Globus pallidus (tissue), 1 donor: ENCODE results near the gene CLIC3.

Experiments
- DNase-seq: peaks from one replicate; pipeline ENCODE4 v3.0.0-alpha.2; 2015; ENCODE audit warnings: low spot score

The CLIC3 gene

DNA sequence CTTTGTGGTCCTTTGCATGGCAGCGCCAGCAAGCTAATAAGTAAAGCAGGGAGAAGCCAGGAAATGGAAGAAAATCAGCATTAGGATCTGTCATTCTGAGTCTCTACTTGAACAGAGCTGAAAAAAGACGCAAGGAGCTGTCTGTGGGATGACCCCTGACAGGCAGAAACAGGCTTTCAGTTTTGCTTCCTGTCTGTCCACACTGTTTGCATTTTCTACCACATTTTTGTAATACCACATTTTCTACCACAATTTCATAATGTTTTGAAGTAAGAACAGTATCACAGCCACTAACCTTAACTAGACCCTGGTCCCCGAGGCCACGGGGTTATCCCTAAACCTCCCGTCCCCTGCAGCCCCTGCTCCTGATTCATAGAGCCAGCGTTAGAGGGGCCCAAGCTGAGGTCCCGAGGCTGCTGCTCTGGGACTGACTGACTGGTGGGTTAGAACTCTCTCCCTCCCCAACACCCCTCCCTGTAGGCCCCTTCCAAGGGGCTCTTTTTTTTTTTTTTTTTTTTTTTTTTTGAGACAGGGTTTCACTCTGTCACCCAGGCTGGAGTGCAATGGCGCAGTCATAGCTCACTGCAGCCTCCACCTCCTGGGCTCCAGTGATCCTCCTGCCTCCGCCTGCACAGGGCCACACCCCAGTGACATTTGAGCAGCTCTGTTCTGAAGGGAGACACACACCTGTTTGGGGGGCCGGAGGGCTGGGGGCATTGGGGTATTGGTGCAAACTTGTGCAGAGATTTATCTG, 4.0 kb upstream of the CLIC3 start:
- DNase-seq = no peak

DNA sequence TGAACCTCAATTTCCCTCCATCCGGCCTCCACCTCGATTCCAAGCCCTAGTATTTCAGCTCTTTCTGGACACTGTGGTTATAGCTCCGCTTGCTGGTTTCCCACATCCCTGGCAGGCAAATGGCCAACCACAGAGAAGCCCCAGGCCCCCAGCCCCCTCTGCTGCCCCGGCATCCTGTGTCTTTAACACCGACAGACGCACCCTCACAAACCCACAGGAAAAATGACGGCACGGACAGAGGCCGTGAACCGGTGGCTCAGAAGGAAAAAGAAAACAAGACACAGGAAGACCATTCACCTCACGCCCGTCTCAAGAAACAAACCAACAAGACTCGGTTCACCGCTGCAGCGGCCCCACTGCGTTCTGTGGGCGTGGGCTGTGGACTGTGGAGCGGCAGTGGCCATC, 1.5 kb upstream of the CLIC3 start:
- no peak for DNase-seq

DNA sequence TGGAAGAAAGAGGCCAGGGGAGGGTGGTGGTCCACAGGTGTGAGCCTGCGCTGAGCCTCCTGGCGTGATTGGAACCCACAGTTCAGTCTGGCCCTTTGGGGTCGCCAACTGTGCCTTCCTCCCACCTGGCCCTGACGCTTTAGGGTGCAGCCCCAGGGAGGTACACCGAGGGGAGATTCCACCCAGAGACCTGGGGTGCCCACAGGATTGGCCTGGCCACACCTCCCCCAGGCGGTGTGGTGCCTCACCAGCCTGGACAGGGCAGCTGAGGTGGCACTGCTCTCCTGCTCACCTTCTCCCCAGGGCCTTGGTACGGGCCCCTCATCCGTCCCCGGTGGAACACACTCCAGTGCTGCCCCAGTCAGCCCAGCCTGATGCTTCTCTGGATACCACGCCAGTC, 1.0 kb upstream of the CLIC3 start:
- DNase-seq = no peak

DNA sequence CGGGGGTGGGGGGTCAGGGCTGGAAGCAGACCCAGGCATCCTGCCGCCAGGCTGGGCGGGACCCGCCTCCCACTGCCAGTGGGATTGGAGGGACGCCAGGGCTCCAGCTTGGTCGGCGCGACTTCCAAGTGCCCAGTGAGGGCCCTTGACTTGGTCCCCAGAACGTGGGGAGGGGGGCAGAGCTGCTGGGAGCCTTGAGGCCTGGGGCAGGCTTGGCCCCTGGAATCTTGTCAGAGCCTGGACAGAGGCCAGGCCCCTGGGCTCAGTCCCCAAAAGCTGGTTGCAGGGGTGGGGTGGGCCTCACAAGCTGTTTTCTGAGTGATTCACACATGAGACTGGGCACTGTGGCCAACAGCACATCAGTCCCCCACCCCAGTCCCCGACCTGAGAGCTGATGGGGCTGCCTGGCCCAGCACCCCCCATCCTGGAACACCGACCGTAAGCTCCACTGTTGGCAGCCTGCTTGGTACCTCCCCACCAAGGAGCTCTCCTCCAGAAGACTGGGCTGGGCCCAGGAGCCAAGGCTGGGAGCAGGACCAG, 526 bp downstream of the CLIC3 start:
- no peak for DNase-seq

DNA sequence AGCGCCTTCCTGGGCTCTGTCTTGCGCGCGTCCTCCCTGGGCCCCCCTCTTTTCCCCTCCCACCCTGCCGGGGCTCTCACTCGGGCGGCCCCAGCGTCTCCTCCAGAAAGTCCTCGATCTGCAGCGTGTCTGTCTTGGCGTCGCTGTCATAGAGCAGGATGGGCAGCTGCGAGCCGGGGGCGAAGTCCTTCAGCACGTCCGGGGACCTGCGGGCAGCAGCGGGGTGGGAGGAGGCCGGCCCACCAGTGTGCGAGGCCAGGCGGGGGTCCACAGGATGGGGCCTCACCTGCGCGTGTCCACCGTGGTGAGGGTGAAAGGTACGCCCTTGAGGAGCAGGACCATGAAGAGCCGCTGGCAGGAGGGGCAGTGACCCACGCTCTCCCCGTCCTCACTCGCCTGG, 1.0 kb downstream of the CLIC3 start:
- DNase-seq = no peak

DNA sequence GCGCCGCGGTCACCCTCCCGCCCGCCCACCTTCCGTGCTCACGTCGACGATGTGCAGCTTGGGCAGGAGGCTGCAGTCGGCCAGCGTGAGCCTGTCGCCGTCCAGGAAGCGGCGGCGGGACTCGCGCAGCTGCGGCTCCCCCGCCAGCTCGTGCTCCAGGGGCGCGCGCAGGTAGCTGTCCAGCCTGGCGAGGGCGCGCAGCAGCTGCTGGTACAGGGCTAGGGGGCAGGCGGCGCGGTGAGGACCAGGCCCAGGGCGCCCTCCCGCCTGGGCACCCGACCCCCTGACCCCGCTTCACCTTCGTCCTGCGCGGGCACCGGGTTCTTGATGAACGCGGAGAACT, 1.5 kb downstream of the CLIC3 start:
- DNase-seq = no peak

GRCh38 chr9:136994180-136994887, 2.0 kb downstream of the CLIC3 start:
- no peak for DNase-seq

GRCh38 chr9:136992819-136993369, 3.5 kb downstream of the CLIC3 start:
- DNase-seq = no peak

DNA sequence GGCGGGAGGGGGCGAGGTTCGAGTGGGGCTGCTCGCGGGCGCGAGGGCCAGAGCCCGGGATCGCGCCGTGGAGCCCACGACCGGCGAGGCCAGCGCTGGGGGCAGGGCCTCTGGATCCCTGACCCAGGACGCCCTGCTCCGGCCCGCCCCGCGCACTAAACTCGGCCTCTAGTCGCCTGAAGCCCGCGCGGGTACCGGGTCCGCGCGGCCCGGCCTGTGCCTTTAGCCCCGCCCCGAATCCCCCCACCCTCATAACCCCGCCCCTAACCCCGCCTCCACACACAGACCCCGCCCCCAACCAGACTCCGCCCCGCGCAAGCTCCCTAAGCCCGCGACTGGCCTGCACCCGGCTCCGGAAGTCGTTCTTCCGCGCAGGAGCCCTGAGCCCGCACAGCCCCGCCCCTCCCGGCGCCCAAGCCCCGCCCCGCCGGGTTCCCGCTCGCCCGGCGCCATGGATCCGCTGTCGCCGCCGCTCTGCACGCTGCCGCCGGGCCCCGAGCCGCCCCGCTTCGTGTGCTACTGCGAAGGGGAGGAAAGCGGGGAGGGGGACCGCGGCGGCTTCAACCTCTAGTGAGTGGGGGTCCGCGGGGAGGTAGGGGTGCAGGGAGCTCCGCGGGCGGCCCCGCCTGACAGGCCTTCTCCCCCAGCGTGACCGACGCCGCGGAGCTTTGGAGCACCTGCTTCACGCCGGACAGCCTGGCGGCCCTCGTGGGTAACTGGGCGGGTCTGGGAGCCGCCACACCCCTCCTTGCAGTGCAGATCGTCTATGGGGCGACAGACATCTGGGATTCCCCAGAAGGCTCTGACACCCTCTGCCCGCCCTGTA, 4.2 kb downstream of the CLIC3 start, which contains the start of gene PAXX:
Gene PAXX (plus strand): TSS at position 430 of the 826 bp plus-strand sequence. CDS start 22 bp downstream, at position 452.
- peak; percentile 87 for DNase-seq

DNA sequence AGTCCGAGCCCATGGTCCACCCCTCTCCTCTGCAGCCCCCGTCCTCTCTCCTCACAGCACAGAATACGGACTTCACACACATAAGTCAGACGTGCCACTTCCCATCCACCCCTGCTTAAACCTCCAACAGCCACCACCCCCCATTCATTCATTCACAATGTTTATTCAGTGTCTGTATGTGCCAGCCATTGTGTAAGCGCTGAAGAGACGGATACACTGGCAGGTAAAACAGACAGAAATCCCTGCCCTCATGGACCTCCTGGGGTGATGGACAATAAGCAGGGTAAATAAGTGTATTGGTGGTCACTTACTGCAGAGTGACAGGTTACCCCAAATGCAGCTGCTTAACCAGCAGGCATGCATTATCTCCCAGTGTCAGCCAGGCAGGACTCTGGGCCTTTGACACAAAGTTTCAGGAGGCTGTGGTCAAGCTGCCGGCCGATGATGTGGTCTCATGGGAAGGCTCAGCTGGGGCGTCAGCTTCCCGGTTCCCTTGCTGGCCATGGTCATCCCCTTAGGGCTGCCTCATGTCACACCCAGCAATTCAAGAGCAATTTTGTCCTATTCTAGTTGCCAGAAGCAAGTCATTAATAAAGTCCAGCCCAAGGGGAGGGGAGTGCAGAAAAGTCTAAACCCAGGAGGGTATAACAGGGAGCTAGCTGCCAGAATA, 6.0 kb downstream of the CLIC3 start:
- DNase-seq = no peak

- DNase-seq = no peak
These were observed 7.5 kb downstream of the CLIC3 start for GRCh38 chr9:136988872-136989271.

- DNase-seq = no peak
These were observed 10.5 kb downstream of the CLIC3 start for GRCh38 chr9:136985853-136986252.

DNA sequence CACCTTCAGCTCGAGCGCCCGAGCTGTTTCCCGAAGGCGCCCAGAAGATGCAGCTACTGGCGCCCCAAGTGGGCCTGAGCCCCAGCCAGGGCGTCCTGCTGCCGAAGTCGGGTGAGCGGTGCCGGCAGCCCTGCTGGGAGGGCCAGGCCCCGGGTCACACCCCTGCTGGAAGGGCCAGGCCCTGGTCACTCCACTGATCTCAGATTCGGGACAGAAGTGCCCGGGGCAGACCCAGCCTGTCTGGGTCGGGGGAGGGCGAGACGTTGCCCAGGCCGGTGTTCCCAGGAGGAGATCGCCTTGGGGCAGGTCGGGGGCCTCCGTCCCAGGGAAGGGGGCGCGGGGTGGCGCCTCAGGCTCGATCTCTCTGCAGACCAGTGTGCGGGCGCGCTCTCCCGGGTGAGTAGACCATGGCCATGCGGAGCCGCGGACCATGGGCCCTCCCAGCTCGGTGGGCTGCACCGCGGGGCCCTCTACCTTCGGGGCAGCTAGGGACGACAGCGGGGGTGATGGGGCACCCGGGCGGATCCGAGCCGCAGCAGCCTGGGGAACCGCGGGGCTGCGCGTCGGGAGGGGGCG, 11.3 kb downstream of the CLIC3 start:
- no peak for DNase-seq

DNA sequence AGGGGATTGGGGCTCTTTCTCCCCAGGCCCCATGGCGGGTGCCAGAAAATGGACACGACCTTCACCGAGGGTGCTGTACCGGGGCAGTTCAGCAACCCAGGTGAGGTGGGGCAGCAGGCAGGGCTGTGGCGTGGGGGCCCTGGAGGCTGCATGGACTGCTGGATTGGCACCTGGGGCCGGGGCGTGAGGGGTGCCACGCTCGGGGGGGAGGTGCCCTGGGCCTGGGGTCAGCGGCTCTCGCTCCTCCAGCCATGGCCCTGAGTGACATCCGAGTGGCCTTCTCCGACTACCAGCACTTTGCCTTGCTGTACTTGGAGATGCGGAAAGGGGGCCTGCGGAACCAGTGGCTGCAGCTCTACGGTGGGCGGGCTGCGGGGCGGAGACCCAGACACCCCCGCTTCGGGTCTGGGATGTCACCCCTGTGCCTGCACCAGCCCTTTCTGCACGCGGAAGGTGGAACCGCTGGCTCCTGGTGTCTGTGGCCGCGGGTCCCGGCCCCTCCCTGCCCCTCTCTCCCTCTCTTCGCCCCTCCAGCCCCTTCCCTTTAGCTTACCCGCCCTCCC, 11.8 kb downstream of the CLIC3 start:
- no peak for DNase-seq

DNA sequence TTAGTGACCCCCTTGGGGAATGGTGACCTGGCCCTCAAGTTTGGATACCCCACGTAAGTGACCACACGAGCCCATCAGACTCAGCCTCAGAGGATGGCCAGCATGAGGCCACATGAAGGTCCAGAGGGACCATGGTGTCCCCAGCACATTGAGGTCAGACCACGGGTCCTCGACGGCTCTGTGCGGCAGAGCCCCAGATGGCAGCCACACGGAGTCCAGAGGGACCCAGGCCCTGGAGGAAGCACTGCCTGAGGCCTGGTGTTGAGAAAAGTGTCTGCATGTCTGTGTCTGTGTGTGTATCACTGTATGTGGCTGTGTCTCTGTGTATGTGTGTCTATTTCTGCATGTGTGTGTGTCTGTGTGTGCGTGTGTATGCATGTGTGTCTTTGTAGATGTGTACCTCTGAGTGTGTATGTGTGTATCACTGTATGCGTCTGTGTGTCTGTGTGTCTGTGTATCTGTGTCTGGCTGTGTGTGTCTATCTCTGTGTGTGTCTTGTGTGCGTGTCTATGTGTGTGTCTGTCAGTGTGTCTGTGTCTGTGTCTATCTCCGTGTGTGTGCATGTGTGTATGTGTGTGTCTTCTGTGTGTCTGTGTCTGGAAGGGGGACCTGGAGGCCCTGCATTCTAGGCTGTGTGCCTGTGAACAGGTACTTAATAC, 12.6 kb downstream of the CLIC3 start:
- no peak for DNase-seq

GRCh38 chr9:136983167-136983566, 13.2 kb downstream of the CLIC3 start:
- DNase-seq = peak; percentile 45

GRCh38 chr9:136982232-136983051, 13.9 kb downstream of the CLIC3 start, which contains the start of gene LCNL1:
TSS of gene LCNL1 (plus strand) at chr9:136982993. CDS start at chr9:136983587, 594 bp downstream.
- peak; percentile 82 for DNase-seq

GRCh38 chr9:136981588-136982231, 14.7 kb downstream of the CLIC3 start:
- peak; percentile 87 for DNase-seq
